Heart left ventricle (tissue), 16 donors: ENCODE data around the gene CFAP69. TPM values are rescaled to one million over a fixed set of nuclear protein-coding genes. Genes with fewer than 3 reads are reported as not detected.

Experiments used
- ATAC-seq, 4 donors: fragments of 200-7000 bp; cut with Tn5 transposase; one replicate each; pipeline ENCODE4 v1.9.1; 2020 to 2022; ENCODE audit warnings: moderate library complexity in 4 of 4, mild to moderate bottlenecking in 3 of 4, moderate number of reproducible peaks in 1 of 4
- DNase-seq, 5 donors: peaks; one replicate each; pipeline ENCODE4 v3.0.0-alpha.2; 2020
- H3K27ac ChIP-seq, 12 donors: fragments of 200-600 bp; sonication (generic) in 4 of 12; one replicate each; pipeline versions ENCODE4 v1.5.0 to v1.8.0; 2016 to 2022; ENCODE audit warnings: mild to moderate bottlenecking in 2 of 12
- H3K27me3 ChIP-seq, 9 donors: fragments of 200-600 bp; sonication (generic) in 2 of 9; one replicate each; pipeline versions ENCODE4 v1.5.1 to v1.8.0; 2016 to 2022; ENCODE audit warnings: mild to moderate bottlenecking in 3 of 9
- H3K36me3 ChIP-seq, 9 donors: fragments of 200-600 bp; sonication (generic) in 2 of 9; one replicate each; pipeline versions ENCODE4 v1.5.0 to v1.8.0; 2018 to 2022; ENCODE audit warnings: mild to moderate bottlenecking in 2 of 9
- H3K4me1 ChIP-seq, 12 donors: fragments of 200-600 bp; sonication (generic) in 4 of 12; one replicate each; pipeline versions ENCODE4 v1.5.0 to v1.8.0; 2016 to 2022; ENCODE audit warnings: mild to moderate bottlenecking in 3 of 12
- H3K4me3 ChIP-seq, 12 donors: fragments of 200-600 bp; sonication (generic) in 4 of 12; one replicate each; pipeline versions ENCODE4 v1.5.0 to v1.8.0; 2017 to 2022; ENCODE audit warnings: mild to moderate bottlenecking in 9 of 12, moderate library complexity in 4 of 12
- H3K9me3 ChIP-seq, 12 donors: fragments of 200-600 bp; sonication (generic) in 4 of 12; one replicate each; pipeline versions ENCODE4 v1.5.0 to v1.8.0; 2016 to 2022; ENCODE audit warnings: mild to moderate bottlenecking in 1 of 12
- CTCF ChIP-seq, 12 donors: fragments of 200-600 bp; sonication (generic) in 4 of 12; IDR thresholded peaks; one replicate each; pipeline versions ENCODE4 v1.5.0 to v1.8.0; 2018 to 2022; ENCODE audit warnings: antibody characterized with exemption in 12 of 12, mild to moderate bottlenecking in 5 of 12
- POLR2A ChIP-seq, 2 donors: fragments of 450-650 bp; IDR thresholded peaks; one replicate each; pipeline ENCODE4 v1.6.1; 2017; ENCODE audit warnings: antibody characterized with exemption in 2 of 2, mild to moderate bottlenecking in 2 of 2, moderate library complexity in 2 of 2
- WGBS, 4 donors: extraction: QIAGEN DNeasy Blood & Tissue Kit in 2 of 4; methylation state at CpG; one replicate each; pipeline versions ENCODE4 v1.1.5 to v1.1.7; 2013 to 2018; 5-methylcytosine and 5-hydroxymethylcytosine counted together
- intact Hi-C, 10 donors: fragments of 100-400 bp; cut with DNase I; formaldehyde crosslinking; loops; one replicate each; pipeline versions ENCODE4 v1.11.1 to v1.14.2; 2022
- polyA plus RNA-seq, 2 donors: library from polyadenylated mRNA; stranded (reverse); fragments of 200-250 nt; gene quantifications; one replicate each; pipeline ENCODE4 v1.2.3, GENCODE V29; 2013
- total RNA-seq, 9 donors: library from RNA; depleted of rRNA in 2 of 9; stranded (reverse); fragments of >200 nt in 2 of 9; fragmentation: NEBNext Ultra II Directional in 3 of 9; extraction: Animal tissue kit (Norgen Biotek cat#: 25700) in 3 of 9; gene quantifications; one replicate each; pipeline versions ENCODE4 v1.1.0 to v1.2.4, GENCODE V29; 2016 to 2023
- donor health status: ischemic (EF 13 %, LVEDD 7.1; RV severe dilation, severe dysfunction).
- donor health status: healthy with polysubstance abuse.
- donor health status: DM: no; HTN: yes; CAD: no.
- donor health status: DM: no; HTN: no; CAD: no.
- donor health status: ischemic (EF 25% LVEDD 6.9; RV normal size, moderate dysfunction).
- donor health status: ischemic (EF 25% LVEDD 5.7; RV mildly dilated, moderate dysfunction).
- donor health status: healthy.
- donor health status: DM: yes; HTN: yes; CAD: no.
- donor health status: ischemic (EF 35%, LVEDD 5.7; RV mildly dilated, moderate dysfunction).
- donor health status: nonischemic (EF 11% LVEDD 7.7; RV severe dilation, severe dysfunction).
- donor health status: DM: yes; HTN: yes; CAD: no.
- donor health status: PGD.
- donor health status: ischemic (EF 29% LVEDD 5.4; RV normal size, mild dysfunction).
- donor health status: nonischemic (EF 23%, LVEDD 6.1; RV moderate dilation, normal function).

CFAP69 gene
- total and polyA plus RNA-seq, 11 donors: 1.0 to 4.5 (median 2.6) TPM

- Histone ChIP-seq H3K36me3 (no peaks in the 10 kb centered on the region), H3K9me3 (no peaks in the 10 kb centered on the region), H3K27me3 (no peaks in the 10 kb centered on the region), H3K4me1 (no peaks in the 10 kb centered on the region), H3K27ac (peak overlapping the region in 5 of 12 donors; percentile 15 to 61 (median 43)), H3K4me3 (no peak overlapping the region)
- TF ChIP-seq POLR2A (IDR thresholded peaks at IDR 0.05): no peak
- no peak for TF ChIP-seq CTCF (IDR thresholded peaks at IDR 0.05)
- WGBS, 4 donors: 73 to 88% (median 80%) methylated on average over 5 of the region's 5 CpGs
- DNase-seq: no peak
- ATAC-seq: no peak
- intact Hi-C loops: loop anchor here in 4 of 10 donors (10.0 kb wide), 2 partner anchors 113 to 157 kb away; partner anchors contain the start of gene STEAP1 (in 2 of the 4)
Observed at GRCh38 chr7:90267263-90267858, 22.4 kb downstream of the CFAP69 start.

GRCh38 chr7:90269163-90269562, 24.2 kb downstream of the CFAP69 start:
- no peak for ATAC-seq
- DNase-seq: no peak
- TF ChIP-seq CTCF (IDR thresholded peaks at IDR 0.05): no peak
- 80 to 92% (median 87%) methylated on average over 1 of the region's 1 CpG for WGBS, 4 donors
- Histone ChIP-seq H3K9me3 (no peaks in the 10 kb centered on the region), H3K4me3 (no peak overlapping the region), H3K36me3 (no peaks in the 10 kb centered on the region), H3K4me1 (no peaks in the 10 kb centered on the region), H3K27ac (no peak overlapping the region), H3K27me3 (no peaks in the 10 kb centered on the region)
- intact Hi-C loops: loop anchor here in 4 of 10 donors (10.0 kb wide), 2 partner anchors 114 to 156 kb away; partner anchors contain the start of gene STEAP1 (in 2 of the 4)

GRCh38 chr7:90270431-90271178, 25.6 kb downstream of the CFAP69 start:
- TF ChIP-seq CTCF (IDR thresholded peaks at IDR 0.05): no peak
- no peak for TF ChIP-seq POLR2A (IDR thresholded peaks at IDR 0.05)
- Histone ChIP-seq H3K9me3 (no peaks in the 10 kb centered on the region), H3K4me1 (no peaks in the 10 kb centered on the region), H3K36me3 (no peaks in the 10 kb centered on the region), H3K27me3 (no peaks in the 10 kb centered on the region), H3K4me3 (no peak overlapping the region), H3K27ac (no peak overlapping the region)
- 95 to 97% (median 97%) methylated on average over 2 of the region's 2 CpGs for WGBS, 4 donors
- ATAC-seq (no peak), DNase-seq (no peak)
- intact Hi-C loops: no loop called here

GRCh38 chr7:90271753-90272152, 26.8 kb downstream of the CFAP69 start:
- H3K27ac ChIP-seq: no peak overlapping the region
- intact Hi-C loops: no loop called here
- DNase-seq (no peak), ATAC-seq (no peak)
- no peaks in the 10 kb centered on the region for H3K27me3 ChIP-seq
- H3K9me3 ChIP-seq: no peaks in the 10 kb centered on the region
- H3K4me3 ChIP-seq: no peak overlapping the region
- WGBS, 4 donors: 75 to 79% (median 77%) methylated on average over 2 of the region's 2 CpGs
- H3K4me1 ChIP-seq: no peaks in the 10 kb centered on the region
- no peaks in the 10 kb centered on the region for H3K36me3 ChIP-seq
- TF ChIP-seq CTCF (IDR thresholded peaks at IDR 0.05) (no peak), POLR2A (IDR thresholded peaks at IDR 0.05) (no peak)
